ENCODE measurements around the gene RAD9A.
A peak's percentile ranks its signal among the peaks of the same experiment; 100 is the strongest.
"Not testable (repeated sequence)": the region's sequence is repeated elsewhere in the genome, so short reads cannot be mapped to it uniquely, and the experiment has no call there.

The RAD9A gene

GRCh38 chr11:67423466-67423865 lies 31.7 kb downstream of the RAD9A start:
- no peak overlapping the region for H3K4me3 ChIP-seq (replicated peaks; ENCODE audit: low read depth, low read length)
- DNase-seq (ENCODE audit: low read depth) = no peak
- TF ChIP-seq, protein P1, sequence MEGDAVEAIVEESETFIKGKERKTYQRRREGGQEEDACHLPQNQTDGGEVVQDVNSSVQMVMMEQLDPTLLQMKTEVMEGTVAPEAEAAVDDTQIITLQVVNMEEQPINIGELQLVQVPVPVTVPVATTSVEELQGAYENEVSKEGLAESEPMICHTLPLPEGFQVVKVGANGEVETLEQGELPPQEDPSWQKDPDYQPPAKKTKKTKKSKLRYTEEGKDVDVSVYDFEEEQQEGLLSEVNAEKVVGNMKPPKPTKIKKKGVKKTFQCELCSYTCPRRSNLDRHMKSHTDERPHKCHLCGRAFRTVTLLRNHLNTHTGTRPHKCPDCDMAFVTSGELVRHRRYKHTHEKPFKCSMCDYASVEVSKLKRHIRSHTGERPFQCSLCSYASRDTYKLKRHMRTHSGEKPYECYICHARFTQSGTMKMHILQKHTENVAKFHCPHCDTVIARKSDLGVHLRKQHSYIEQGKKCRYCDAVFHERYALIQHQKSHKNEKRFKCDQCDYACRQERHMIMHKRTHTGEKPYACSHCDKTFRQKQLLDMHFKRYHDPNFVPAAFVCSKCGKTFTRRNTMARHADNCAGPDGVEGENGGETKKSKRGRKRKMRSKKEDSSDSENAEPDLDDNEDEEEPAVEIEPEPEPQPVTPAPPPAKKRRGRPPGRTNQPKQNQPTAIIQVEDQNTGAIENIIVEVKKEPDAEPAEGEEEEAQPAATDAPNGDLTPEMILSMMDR (IDR thresholded peaks at IDR 0.05; ENCODE audit: low read length, missing control alignments) = no peak

DNA sequence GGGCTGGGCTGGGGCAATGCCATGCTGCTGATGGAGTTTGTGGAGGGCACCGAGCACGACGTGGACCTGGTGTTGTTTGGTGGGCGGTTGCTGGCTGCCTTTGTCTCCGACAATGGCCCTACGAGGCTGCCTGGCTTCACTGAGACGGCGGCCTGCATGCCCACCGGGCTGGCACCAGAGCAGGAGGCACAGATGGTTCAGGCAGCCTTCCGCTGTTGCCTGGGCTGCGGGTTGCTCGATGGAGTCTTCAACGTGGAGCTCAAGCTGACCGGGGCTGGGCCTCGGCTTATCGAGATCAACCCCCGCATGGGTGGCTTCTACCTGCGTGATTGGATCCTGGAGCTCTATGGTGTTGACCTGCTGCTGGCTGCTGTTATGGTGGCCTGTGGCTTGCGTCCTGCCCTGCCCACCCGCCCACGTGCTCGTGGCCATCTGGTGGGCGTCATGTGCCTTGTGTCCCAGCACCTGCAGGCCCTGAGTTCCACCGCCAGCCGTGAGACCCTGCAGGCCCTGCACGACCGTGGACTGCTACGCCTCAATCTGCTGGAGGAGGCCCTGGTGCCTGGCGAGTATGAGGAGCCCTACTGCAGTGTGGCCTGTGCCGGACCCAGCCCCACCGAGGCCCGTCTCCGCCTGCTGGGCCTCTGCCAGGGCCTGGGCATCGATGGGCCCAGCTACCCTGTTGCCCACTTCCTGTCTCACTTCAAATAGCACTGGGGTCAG lies 32.3 kb downstream of the RAD9A start:
- H3K4me3 ChIP-seq (replicated peaks; ENCODE audit: low read depth, low read length) = no peak overlapping the region
- no peak for DNase-seq (ENCODE audit: low read depth)
- TF ChIP-seq, protein P1 (IDR thresholded peaks at IDR 0.05; ENCODE audit: low read length, missing control alignments) = no peak

- H3K4me3 ChIP-seq (replicated peaks; ENCODE audit: low read depth, low read length) = peak overlapping the region; percentile 98
- DNase-seq (ENCODE audit: low read depth) = not testable (repeated sequence)
Observed at GRCh38 chr11:67427364-67427859, 35.6 kb downstream of the RAD9A start.

- peak; percentile 98 for DNase-seq (ENCODE audit: low read depth)
- H3K4me3 ChIP-seq (replicated peaks; ENCODE audit: low read depth, low read length) = peak within 1 kb of the TSS; percentile 98
- TF ChIP-seq, protein P1 (IDR thresholded peaks at IDR 0.05; ENCODE audit: low read length, missing control alignments) = no peak
Observed at GRCh38 chr11:67428052-67429001, 36.5 kb downstream of the RAD9A start, which contains the start of gene RPS6KB2. Gene RPS6KB2, plus strand, starts transcription at chr11:67428494. Its CDS starts 52 bp downstream, at chr11:67428546.

GRCh38 chr11:67429038-67429668 lies 37.4 kb downstream of the RAD9A start:
- TF ChIP-seq, protein P1 (IDR thresholded peaks at IDR 0.05; ENCODE audit: low read length, missing control alignments) = no peak
- peak overlapping the region; percentile 98 for H3K4me3 ChIP-seq (replicated peaks; ENCODE audit: low read depth, low read length)
- DNase-seq (ENCODE audit: low read depth) = no peak

- no peak for DNase-seq (ENCODE audit: low read depth)
- no peak overlapping the region for H3K4me3 ChIP-seq (replicated peaks; ENCODE audit: low read depth, low read length)
- TF ChIP-seq, protein P1 (IDR thresholded peaks at IDR 0.05; ENCODE audit: low read length, missing control alignments) = no peak
Observed at GRCh38 chr11:67429722-67430121, 37.9 kb downstream of the RAD9A start.

All from fibroblast of pulmonary artery (primary cell).